ENCODE results near the gene ZFR.

ZFR gene

GRCh38 chr5:32319392-32319791, 125.1 kb downstream of the ZFR start:
- no peak overlapping the region for H3K4me2 ChIP-seq (ENCODE audit: insufficient read depth, low read length)
- H3K36me3 ChIP-seq (ENCODE audit: insufficient read depth, low read length), result no peaks in the 10 kb centered on the region
- H4K20me1 ChIP-seq (ENCODE audit: insufficient read depth, low read length), result no peaks in the 10 kb centered on the region
- ATAC-seq (ENCODE audit: insufficient read depth, low read depth) (no peak), DNase-seq (no peak)
- no peak overlapping the region for H2AFZ ChIP-seq (ENCODE audit: low read depth, low read length)
- H3K27ac ChIP-seq (ENCODE audit: low read length), result no peak overlapping the region
- no peaks in the 10 kb centered on the region for H3K27me3 ChIP-seq (ENCODE audit: insufficient read depth, low read length, poor library complexity)
- no peak for TF ChIP-seq CTCF (IDR thresholded peaks at IDR 0.05; ENCODE audit: borderline replicate concordance, extremely low read depth, low read length, poor library complexity, severe bottlenecking)
- no peak for TF ChIP-seq EZH2 (IDR thresholded peaks at IDR 0.05; ENCODE audit: borderline replicate concordance, low read depth, low read length, severe bottlenecking)
- no peak overlapping the region for H3K9ac ChIP-seq (ENCODE audit: low read depth, low read length)
- H3K4me1 ChIP-seq (ENCODE audit: insufficient read depth, low read length), result no peaks in the 10 kb centered on the region
- H3K9me3 ChIP-seq (ENCODE audit: insufficient read depth, low read length, severe bottlenecking), result peaks cover 8% of the 10 kb centered on the region
- no peak overlapping the region for H3K4me3 ChIP-seq (ENCODE audit: low read depth in 1 of 2, low read length in 2 of 2)
- H3K79me2 ChIP-seq (ENCODE audit: insufficient read depth, low read length), result no peaks in the 10 kb centered on the region

- Histone ChIP-seq H3K27me3 (ENCODE audit: insufficient read depth, low read length, poor library complexity) (no peaks in the 10 kb centered on the region), H3K4me1 (ENCODE audit: insufficient read depth, low read length) (peaks cover 8% of the 10 kb centered on the region), H4K20me1 (ENCODE audit: insufficient read depth, low read length) (no peaks in the 10 kb centered on the region), H3K79me2 (ENCODE audit: insufficient read depth, low read length) (peaks cover 4% of the 10 kb centered on the region), H3K4me2 (ENCODE audit: insufficient read depth, low read length) (no peak overlapping the region), H3K9me3 (ENCODE audit: insufficient read depth, low read length, severe bottlenecking) (peaks cover 6% of the 10 kb centered on the region), H3K4me3 (ENCODE audit: low read depth in 1 of 2, low read length in 2 of 2) (no peak overlapping the region), H3K27ac (ENCODE audit: low read length) (no peak overlapping the region), H3K9ac (ENCODE audit: low read depth, low read length) (no peak overlapping the region), H2AFZ (ENCODE audit: low read depth, low read length) (no peak overlapping the region), H3K36me3 (ENCODE audit: insufficient read depth, low read length) (no peaks in the 10 kb centered on the region)
- no peak for ATAC-seq (ENCODE audit: insufficient read depth, low read depth)
- no peak for DNase-seq
- TF ChIP-seq EZH2 (IDR thresholded peaks at IDR 0.05; ENCODE audit: borderline replicate concordance, low read depth, low read length, severe bottlenecking) (no peak), CTCF (IDR thresholded peaks at IDR 0.05; ENCODE audit: borderline replicate concordance, extremely low read depth, low read length, poor library complexity, severe bottlenecking) (no peak)
Observed at GRCh38 chr5:32317041-32317440, 127.5 kb downstream of the ZFR start.

- Histone ChIP-seq H4K20me1 (ENCODE audit: insufficient read depth, low read length) (peaks cover 3% of the 10 kb centered on the region; the same call in 1 of the 2 replicates), H3K9me3 (ENCODE audit: insufficient read depth, low read length, severe bottlenecking) (no peaks in the 10 kb centered on the region), H3K9ac (ENCODE audit: low read depth, low read length) (no peak overlapping the region), H3K4me2 (ENCODE audit: insufficient read depth, low read length) (no peak overlapping the region), H3K4me3 (ENCODE audit: low read depth in 1 of 2, low read length in 2 of 2) (no peak overlapping the region), H3K27ac (ENCODE audit: low read length) (no peak overlapping the region), H3K4me1 (ENCODE audit: insufficient read depth, low read length) (peaks cover 21% of the 10 kb centered on the region), H3K79me2 (ENCODE audit: insufficient read depth, low read length) (peaks cover 20% of the 10 kb centered on the region), H2AFZ (ENCODE audit: low read depth, low read length) (no peak overlapping the region), H3K27me3 (ENCODE audit: insufficient read depth, low read length, poor library complexity) (no peaks in the 10 kb centered on the region), H3K36me3 (ENCODE audit: insufficient read depth, low read length) (no peaks in the 10 kb centered on the region)
- DNase-seq (no peak), ATAC-seq (ENCODE audit: insufficient read depth, low read depth) (no peak)
- TF ChIP-seq CTCF (IDR thresholded peaks at IDR 0.05; ENCODE audit: borderline replicate concordance, extremely low read depth, low read length, poor library complexity, severe bottlenecking) (no peak), EZH2 (IDR thresholded peaks at IDR 0.05; ENCODE audit: borderline replicate concordance, low read depth, low read length, severe bottlenecking) (no peak)
Observed at GRCh38 chr5:32315221-32316014, 129.1 kb downstream of the ZFR start.
